ENCODE data around the gene CARS1.

Gene CARS1

GRCh38 chr11:2981130-2981529, 76.1 kb downstream of the CARS1 start:
- WGBS, 2 experiments: 90 to 93% methylated on average over 8 of the region's 8 CpGs
- H3K9me3 ChIP-seq (ENCODE audit: control insufficient read depth, low read length): no peaks in the 10 kb centered on the region
- no peak overlapping the region for H3K4me3 ChIP-seq (ENCODE audit: insufficient read depth, low read depth, low read length)
- H3K36me3 ChIP-seq (ENCODE audit: control insufficient read depth, insufficient read depth, low read length): peaks cover 10% of the 10 kb centered on the region
- H3K27me3 ChIP-seq (ENCODE audit: control insufficient read depth, insufficient read depth, low read length, poor library complexity, severe bottlenecking): no peaks in the 10 kb centered on the region
- no peak overlapping the region for H3K27ac ChIP-seq (ENCODE audit: insufficient read depth, low read depth, low read length, poor library complexity, severe bottlenecking)
- H3K4me1 ChIP-seq (ENCODE audit: control insufficient read depth, insufficient read depth, low read length): no peaks in the 10 kb centered on the region

GRCh38 chr11:2980168-2980840, 76.9 kb downstream of the CARS1 start:
- Histone ChIP-seq H3K9me3 (ENCODE audit: control insufficient read depth, low read length) (no peaks in the 10 kb centered on the region), H3K27ac (ENCODE audit: insufficient read depth, low read depth, low read length, poor library complexity, severe bottlenecking) (no peak overlapping the region), H3K4me3 (ENCODE audit: insufficient read depth, low read depth, low read length) (no peak overlapping the region), H3K36me3 (ENCODE audit: control insufficient read depth, insufficient read depth, low read length) (peaks cover 17% of the 10 kb centered on the region), H3K4me1 (ENCODE audit: control insufficient read depth, insufficient read depth, low read length) (no peaks in the 10 kb centered on the region), H3K27me3 (ENCODE audit: control insufficient read depth, insufficient read depth, low read length, poor library complexity, severe bottlenecking) (no peaks in the 10 kb centered on the region)
- 77 to 91% methylated on average over 4 to 5 of the region's 6 CpGs for WGBS, 2 experiments

DNA sequence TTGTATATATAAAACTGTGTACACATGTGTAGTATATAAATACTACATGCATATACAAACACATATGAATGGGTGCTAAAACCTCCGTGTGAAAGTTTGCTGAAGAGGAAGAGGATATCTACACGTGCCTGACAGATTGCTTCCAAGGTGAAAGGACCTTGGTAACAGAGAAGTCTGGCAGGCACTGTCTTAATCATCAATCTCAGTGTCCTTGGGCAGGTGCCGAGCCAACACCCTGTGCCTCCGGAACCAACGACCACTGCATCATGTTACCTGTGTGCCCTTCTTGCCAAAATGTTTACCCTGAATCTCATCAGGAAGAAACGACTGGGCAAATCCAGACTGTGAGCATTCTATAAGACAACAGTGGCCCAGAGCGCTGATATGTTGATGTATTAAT, 80.1 kb downstream of the CARS1 start:
- no peaks in the 10 kb centered on the region for H3K27me3 ChIP-seq (ENCODE audit: control insufficient read depth, insufficient read depth, low read length, poor library complexity, severe bottlenecking)
- 94 to 96% methylated on average over 7 of the region's 7 CpGs for WGBS, 2 experiments
- H3K9me3 ChIP-seq (ENCODE audit: control insufficient read depth, low read length): no peaks in the 10 kb centered on the region
- no peak overlapping the region for H3K27ac ChIP-seq (ENCODE audit: insufficient read depth, low read depth, low read length, poor library complexity, severe bottlenecking)
- peaks cover 34% of the 10 kb centered on the region for H3K36me3 ChIP-seq (ENCODE audit: control insufficient read depth, insufficient read depth, low read length)
- no peaks in the 10 kb centered on the region for H3K4me1 ChIP-seq (ENCODE audit: control insufficient read depth, insufficient read depth, low read length)
- H3K4me3 ChIP-seq (ENCODE audit: insufficient read depth, low read depth, low read length): no peak overlapping the region

GRCh38 chr11:2976294-2977063, 80.7 kb downstream of the CARS1 start:
- no peak overlapping the region for H3K27ac ChIP-seq (ENCODE audit: insufficient read depth, low read depth, low read length, poor library complexity, severe bottlenecking)
- 94 to 95% methylated on average over 6 of the region's 6 CpGs for WGBS, 2 experiments
- no peaks in the 10 kb centered on the region for H3K9me3 ChIP-seq (ENCODE audit: control insufficient read depth, low read length)
- H3K27me3 ChIP-seq (ENCODE audit: control insufficient read depth, insufficient read depth, low read length, poor library complexity, severe bottlenecking): no peaks in the 10 kb centered on the region
- H3K4me3 ChIP-seq (ENCODE audit: insufficient read depth, low read depth, low read length): no peak overlapping the region
- H3K36me3 ChIP-seq (ENCODE audit: control insufficient read depth, insufficient read depth, low read length): peaks cover 41% of the 10 kb centered on the region
- no peaks in the 10 kb centered on the region for H3K4me1 ChIP-seq (ENCODE audit: control insufficient read depth, insufficient read depth, low read length)

DNA sequence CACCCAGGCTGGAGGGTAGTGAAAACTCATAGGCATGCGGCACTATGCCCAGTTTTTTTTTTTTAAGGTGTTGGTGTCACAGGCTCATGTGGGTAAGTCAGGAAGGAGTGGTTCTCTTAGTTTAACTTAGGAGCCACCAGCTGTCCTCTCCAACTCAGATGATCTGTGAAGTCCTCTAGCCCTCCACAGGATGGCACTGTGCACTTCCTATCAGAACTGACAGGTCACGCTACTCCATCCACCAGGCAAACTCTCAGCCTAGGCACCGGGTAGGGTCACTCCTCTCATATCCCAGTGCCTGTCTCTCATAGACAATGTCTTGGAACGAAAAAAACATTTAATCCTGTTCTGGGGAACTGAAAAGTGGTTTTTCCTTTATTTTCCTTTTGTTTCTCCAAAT, 81.6 kb downstream of the CARS1 start:
- Histone ChIP-seq H3K4me1 (ENCODE audit: control insufficient read depth, insufficient read depth, low read length) (no peaks in the 10 kb centered on the region), H3K27me3 (ENCODE audit: control insufficient read depth, insufficient read depth, low read length, poor library complexity, severe bottlenecking) (no peaks in the 10 kb centered on the region), H3K9me3 (ENCODE audit: control insufficient read depth, low read length) (no peaks in the 10 kb centered on the region), H3K27ac (ENCODE audit: insufficient read depth, low read depth, low read length, poor library complexity, severe bottlenecking) (no peak overlapping the region), H3K36me3 (ENCODE audit: control insufficient read depth, insufficient read depth, low read length) (peaks cover 48% of the 10 kb centered on the region), H3K4me3 (ENCODE audit: insufficient read depth, low read depth, low read length) (no peak overlapping the region)
- 94% methylated on average over 4 of the region's 4 CpGs for WGBS, 2 experiments

DNA sequence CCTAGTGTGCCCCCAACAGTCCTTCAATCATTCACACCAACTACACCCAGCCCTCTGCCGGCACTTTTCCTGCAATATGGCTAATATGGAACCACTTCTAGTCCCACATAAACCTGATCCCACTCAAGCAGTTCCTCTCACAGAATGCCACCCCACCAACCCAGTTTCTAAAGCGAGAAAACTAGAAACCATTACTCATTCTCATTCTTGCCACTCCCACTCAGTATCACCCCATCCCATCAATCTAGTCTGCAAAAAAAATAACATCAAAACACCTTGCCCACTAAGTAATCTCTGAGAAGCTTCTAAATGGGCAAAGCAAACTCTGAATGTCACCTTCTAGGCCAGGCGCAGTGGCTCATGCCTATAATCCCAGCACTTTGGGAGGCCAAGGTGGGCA, 83.0 kb downstream of the CARS1 start:
- Histone ChIP-seq H3K36me3 (ENCODE audit: control insufficient read depth, insufficient read depth, low read length) (peaks cover 61% of the 10 kb centered on the region), H3K27ac (ENCODE audit: insufficient read depth, low read depth, low read length, poor library complexity, severe bottlenecking) (no peak overlapping the region)
- WGBS, 2 experiments: 93 to 94% methylated on average over 3 of the region's 3 CpGs

DNA sequence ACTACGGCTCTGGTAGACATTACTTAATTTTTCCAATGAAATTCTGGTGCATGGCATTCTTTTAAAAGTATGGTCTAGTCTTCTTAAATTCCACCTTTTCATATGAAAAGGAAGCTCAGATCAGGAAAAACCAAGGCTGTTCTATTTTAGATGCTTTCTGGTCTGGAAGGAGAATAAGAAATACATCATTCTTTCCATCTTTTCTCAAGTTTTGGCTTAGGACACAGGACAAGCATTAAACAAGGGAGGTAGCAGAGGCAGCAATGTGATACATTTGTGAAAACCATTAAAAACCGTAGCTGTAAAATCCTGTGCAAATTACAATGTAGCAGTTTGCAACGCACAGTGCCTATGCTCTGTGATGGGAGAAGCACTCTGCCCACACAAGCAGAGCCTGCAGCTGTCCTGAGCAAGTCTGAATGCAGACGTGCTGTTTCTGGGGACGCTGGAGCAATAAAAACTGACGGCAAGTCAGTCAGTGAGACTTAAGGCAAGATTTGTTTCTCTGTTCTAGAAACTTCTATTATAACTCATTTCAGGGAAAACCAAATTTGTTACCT, 88.8 kb downstream of the CARS1 start:
- Histone ChIP-seq H3K4me3 (ENCODE audit: insufficient read depth, low read depth, low read length) (no peak overlapping the region), H3K9me3 (ENCODE audit: control insufficient read depth, low read length) (no peaks in the 10 kb centered on the region), H3K36me3 (ENCODE audit: control insufficient read depth, insufficient read depth, low read length) (peaks cover 86% of the 10 kb centered on the region), H3K4me1 (ENCODE audit: control insufficient read depth, insufficient read depth, low read length) (no peaks in the 10 kb centered on the region), H3K27ac (ENCODE audit: insufficient read depth, low read depth, low read length, poor library complexity, severe bottlenecking) (no peak overlapping the region), H3K27me3 (ENCODE audit: control insufficient read depth, insufficient read depth, low read length, poor library complexity, severe bottlenecking) (no peaks in the 10 kb centered on the region)
- WGBS, 2 experiments: 79 to 81% methylated on average over 6 of the region's 6 CpGs

More for the DNA sequence above, 83.0 kb downstream of the CARS1 start:
- Histone ChIP-seq H3K4me1 (ENCODE audit: control insufficient read depth, insufficient read depth, low read length) (no peaks in the 10 kb centered on the region), H3K27me3 (ENCODE audit: control insufficient read depth, insufficient read depth, low read length, poor library complexity, severe bottlenecking) (no peaks in the 10 kb centered on the region), H3K9me3 (ENCODE audit: control insufficient read depth, low read length) (no peaks in the 10 kb centered on the region), H3K4me3 (ENCODE audit: insufficient read depth, low read depth, low read length) (no peak overlapping the region)

DNA sequence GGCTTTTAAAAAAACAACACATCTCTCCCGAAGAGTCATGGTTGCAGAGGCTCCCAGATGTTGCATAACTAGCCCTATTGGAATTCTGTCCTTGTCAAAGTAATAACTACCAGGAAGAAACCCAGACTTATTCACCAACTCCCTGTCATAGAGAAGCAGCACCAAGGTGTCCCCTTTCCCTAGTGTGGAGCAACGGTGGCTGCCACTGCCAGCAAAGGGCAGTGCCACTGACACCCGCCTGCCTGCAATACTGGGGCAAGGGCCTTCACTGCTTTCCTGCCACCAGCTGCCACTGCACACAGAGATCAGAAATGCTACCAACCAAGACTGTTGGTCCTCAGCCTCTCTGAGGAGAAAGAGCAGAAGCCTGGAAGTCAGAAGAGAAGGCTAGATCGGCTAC, 92.4 kb downstream of the CARS1 start:
- H3K36me3 ChIP-seq (ENCODE audit: control insufficient read depth, insufficient read depth, low read length): peaks cover 62% of the 10 kb centered on the region
- no peak overlapping the region for H3K27ac ChIP-seq (ENCODE audit: insufficient read depth, low read depth, low read length, poor library complexity, severe bottlenecking)
- no peaks in the 10 kb centered on the region for H3K4me1 ChIP-seq (ENCODE audit: control insufficient read depth, insufficient read depth, low read length)
- 94 to 96% methylated on average over 4 of the region's 4 CpGs for WGBS, 2 experiments
- H3K4me3 ChIP-seq (ENCODE audit: insufficient read depth, low read depth, low read length): no peak overlapping the region
- H3K27me3 ChIP-seq (ENCODE audit: control insufficient read depth, insufficient read depth, low read length, poor library complexity, severe bottlenecking): no peaks in the 10 kb centered on the region
- H3K9me3 ChIP-seq (ENCODE audit: control insufficient read depth, low read length): no peaks in the 10 kb centered on the region

GRCh38 chr11:2963761-2964160, 93.5 kb downstream of the CARS1 start:
- no peaks in the 10 kb centered on the region for H3K9me3 ChIP-seq (ENCODE audit: control insufficient read depth, low read length)
- no peaks in the 10 kb centered on the region for H3K27me3 ChIP-seq (ENCODE audit: control insufficient read depth, insufficient read depth, low read length, poor library complexity, severe bottlenecking)
- peaks cover 60% of the 10 kb centered on the region for H3K36me3 ChIP-seq (ENCODE audit: control insufficient read depth, insufficient read depth, low read length)
- no peak overlapping the region for H3K4me3 ChIP-seq (ENCODE audit: insufficient read depth, low read depth, low read length)
- no peak overlapping the region for H3K27ac ChIP-seq (ENCODE audit: insufficient read depth, low read depth, low read length, poor library complexity, severe bottlenecking)
- WGBS, 2 experiments: 95 to 97% methylated on average over 6 of the region's 6 CpGs
- no peaks in the 10 kb centered on the region for H3K4me1 ChIP-seq (ENCODE audit: control insufficient read depth, insufficient read depth, low read length)

GRCh38 chr11:2963112-2963754, 94.0 kb downstream of the CARS1 start:
- H3K27me3 ChIP-seq (ENCODE audit: control insufficient read depth, insufficient read depth, low read length, poor library complexity, severe bottlenecking): no peaks in the 10 kb centered on the region
- H3K36me3 ChIP-seq (ENCODE audit: control insufficient read depth, insufficient read depth, low read length): peaks cover 60% of the 10 kb centered on the region
- WGBS, 2 experiments: 93 to 94% methylated on average over 7 of the region's 7 CpGs

More at GRCh38 chr11:2963112-2963754, 94.0 kb downstream of the CARS1 start:
- H3K4me1 ChIP-seq (ENCODE audit: control insufficient read depth, insufficient read depth, low read length): no peaks in the 10 kb centered on the region
- no peak overlapping the region for H3K4me3 ChIP-seq (ENCODE audit: insufficient read depth, low read depth, low read length)
- no peak overlapping the region for H3K27ac ChIP-seq (ENCODE audit: insufficient read depth, low read depth, low read length, poor library complexity, severe bottlenecking)
- H3K9me3 ChIP-seq (ENCODE audit: control insufficient read depth, low read length): no peaks in the 10 kb centered on the region

Data from ectodermal cell (in vitro differentiated cells).